HG03521 (cell line): Measurements from ENCODE around the gene C17orf107.
"Not testable (repeated sequence)": the region's sequence is repeated elsewhere in the genome, so short reads cannot be mapped to it uniquely, and the experiment has no call there.

Experiments
- ATAC-seq: cut with Tn5 transposase; IDR thresholded peaks from one replicate; pipeline ENCODE4 v1.9.1; 2021; ENCODE audit warnings: mild to moderate bottlenecking, moderate library complexity; ENCODE audit not compliant: unreplicated experiment

Gene C17orf107

DNA sequence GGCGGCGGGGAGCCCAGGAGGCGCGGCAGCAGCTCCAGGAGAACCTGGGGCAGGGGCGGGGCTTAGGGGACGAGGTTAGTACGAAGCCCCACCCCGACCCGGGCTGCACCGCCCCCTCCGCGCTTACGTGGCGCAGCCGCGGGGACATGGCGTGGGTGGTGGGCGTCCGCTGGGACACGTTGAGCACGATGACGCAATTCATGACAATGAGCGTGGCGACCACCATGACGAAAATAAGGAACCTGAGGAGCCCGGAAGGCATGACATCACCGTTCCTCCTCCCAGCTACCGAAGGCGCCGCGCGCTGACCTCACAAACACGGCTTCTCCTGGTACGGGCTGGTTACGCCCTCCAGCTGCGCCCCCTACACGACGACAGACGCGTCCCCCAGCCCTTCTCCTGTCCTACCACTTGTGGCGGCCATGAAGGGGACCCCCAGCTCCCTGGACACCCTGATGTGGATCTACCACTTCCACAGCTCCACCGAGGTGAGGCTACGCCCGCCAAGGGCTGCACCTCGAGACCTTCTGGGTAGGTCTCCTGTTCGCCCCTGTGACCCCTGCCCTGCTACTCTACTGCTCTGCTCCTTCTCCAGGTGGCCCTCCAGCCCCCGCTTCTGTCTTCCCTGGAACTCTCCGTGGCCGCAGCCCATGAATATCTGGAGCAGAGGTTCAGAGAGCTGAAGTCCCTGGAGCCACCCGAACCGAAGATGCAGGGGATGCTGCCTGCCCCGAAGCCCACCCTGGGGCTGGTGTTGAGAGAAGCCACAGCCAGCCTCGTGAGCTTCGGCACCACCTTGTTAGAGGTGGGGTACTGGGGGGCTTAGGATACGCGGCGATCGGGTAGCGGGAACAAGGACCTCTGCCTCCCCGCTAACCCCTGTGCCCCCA, at the start of gene C17orf107:
C17orf107 (plus strand) TSS at position 196 of the 890 bp plus-strand sequence; CDS start at position 423, 227 bp downstream.
- no peak for ATAC-seq

DNA sequence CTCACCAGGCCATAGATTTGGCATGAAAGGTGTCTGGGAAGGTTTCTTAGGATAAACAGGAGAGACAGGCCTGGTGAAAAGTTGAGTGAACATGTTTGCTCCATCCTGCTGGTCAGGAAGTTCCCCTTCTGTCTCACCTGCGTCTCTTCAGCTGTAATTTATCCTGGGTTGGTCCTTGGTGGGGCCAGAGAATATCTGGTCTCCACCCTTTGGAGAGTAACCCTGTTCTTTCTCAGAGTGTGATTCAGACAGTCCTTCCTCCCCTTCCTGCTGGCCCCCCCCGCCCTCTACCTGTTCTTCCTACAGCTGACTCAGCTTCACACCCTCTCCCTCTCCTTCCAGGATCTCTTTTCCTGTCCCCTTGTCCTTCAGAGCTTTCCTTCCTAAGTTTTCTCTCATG, 49.1 kb upstream of the C17orf107 start:
- ATAC-seq: no peak

DNA sequence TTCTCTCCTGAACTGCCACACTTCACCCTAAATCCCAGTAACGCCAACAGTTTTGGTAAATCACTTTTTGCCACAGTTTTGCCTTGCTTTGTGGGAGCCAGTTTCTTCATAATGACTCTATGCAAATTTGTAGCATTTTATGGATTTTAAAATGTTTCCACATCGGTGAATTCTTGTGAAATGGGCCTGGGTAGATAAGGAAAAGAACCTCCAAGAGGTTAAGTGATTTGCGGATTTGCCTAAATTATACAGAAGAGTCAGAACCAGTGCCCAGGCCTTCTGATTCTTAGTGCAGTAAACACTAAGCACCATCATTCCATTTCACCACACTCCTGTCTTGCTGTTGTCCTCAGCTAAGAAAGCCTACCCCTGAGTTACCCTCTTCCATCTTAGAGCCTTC, 48.3 kb upstream of the C17orf107 start:
- no peak for ATAC-seq

DNA sequence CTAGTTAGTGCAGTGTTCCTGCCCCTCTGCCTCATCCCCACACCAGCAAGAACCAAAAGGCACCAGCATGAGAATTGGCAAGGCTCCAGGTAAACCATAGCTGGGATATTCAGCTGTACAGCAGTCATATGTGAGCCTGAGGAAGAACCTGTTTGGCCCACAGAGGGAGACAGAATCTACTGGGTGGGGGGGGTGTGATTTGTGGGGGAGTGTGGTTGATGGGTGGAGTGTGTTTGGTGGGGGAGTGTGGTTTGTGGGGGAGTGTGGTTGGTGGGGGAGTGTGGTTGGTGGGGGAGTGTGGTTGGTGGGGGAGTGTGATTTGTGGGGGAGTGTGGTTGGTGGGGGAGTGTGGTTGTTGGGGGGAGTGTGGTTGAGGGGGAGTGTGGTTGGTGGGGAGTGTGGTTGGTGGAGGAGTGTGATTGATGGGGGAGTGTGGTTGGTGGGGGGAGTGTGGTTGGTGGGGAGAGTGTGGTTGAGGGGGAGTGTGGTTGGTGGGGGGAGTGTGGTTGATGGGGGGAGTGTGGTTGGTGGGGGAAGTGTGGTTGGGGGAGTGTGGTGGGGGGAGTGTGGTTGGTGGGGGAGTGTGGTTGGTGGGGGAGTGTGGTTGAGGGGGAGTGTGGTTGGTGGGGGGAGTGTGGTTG, 46.6 kb upstream of the C17orf107 start:
- no peak for ATAC-seq

DNA sequence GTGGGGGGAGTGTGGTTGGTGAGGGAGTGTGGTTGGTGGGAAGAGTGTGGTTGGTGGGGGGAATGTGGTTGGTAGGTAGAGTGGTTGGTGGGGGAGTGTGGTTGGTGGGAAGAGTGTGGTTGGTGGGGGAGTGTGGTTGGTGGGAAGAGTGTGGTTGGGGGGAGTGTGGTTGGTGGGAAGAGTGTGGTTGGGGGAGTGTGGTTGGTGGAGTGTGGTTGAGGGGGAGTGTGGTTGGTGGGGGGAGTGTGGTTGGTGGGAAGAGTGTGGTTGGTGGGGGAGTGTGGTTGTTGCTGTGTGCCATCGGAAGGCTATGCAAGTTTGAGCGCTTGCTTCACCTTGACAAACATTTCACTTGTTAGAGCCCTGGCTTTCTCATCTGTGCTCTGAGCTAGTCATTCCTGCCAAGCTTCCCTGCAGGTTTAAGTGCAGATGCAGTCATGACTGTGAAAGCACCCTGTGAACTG, 46.1 kb upstream of the C17orf107 start:
- ATAC-seq: no peak

DNA sequence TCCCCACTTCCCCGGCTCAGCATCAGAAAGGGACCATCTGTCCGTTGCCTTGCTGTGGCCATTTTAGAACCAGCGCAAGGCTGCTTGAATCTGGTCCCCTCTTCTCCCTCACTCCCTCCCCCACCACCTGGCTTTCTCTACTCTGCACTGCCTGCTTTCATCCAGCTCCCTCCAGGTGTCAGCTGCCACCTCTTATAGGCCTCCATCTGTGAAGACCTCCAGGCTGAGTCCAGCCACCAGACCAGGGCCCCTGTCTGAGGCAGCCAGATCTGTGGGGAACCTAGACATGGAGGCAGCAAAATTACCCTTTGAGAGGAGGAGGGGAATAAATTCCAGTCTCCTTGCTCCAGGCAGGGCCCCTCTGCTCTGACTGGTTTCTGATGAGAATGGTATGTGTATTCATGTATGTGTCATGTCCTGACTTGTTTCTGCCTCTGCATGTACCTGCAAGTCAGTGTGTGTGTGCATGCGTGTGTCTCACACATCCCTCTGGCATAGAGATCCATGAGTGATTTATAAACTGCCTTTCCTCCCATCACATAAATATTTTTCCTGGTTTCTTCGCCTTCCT, 45.1 kb upstream of the C17orf107 start:
- no peak for ATAC-seq

DNA sequence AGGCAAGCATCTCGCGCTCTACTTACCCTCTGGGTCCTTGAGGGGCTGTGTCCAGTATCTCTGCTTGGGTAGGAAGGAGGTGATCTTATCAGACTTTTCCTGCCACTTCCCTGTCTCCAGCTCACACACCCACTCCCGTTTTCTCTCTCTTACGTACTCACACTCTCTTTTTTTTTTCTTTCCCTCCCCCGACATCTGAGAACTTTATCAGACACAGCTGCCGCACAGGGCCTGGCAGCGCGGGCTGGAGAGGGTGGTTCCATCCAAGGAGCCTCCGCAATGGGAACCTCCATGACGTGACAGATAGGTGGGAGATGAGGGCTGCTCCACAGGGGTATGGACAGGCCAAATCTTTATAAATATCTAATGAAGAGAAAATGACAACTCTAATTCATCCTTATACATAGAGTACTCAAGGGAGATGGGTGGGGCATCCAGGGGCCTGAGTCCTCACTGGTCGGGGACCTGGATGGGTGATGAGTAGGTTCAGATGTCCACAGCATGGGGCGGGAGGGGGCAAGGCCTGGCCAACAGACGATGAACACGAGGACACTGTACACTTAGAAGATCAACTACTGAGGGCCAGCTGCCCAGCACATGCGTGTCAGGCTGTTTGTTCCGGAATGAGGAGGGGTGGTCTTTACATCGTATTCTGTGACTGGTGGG, 42.9 kb upstream of the C17orf107 start:
- no peak for ATAC-seq

DNA sequence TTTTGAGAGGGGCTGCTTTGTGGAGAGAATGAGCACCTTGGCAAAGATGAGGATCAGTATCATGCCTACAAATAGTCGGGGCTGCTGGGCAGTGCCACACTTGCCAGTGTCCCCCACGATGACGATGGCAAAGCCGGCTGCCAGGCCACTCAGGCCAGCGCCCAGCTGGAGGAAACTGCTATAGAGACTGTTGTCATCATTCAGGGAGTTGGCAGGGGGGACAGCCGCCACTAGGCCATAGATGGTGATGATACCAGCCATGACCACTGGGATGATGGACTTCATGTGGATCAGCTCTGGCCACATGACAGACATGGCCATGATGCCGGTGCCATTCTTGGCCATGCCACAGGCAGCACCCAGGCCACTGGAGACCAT, 42.4 kb upstream of the C17orf107 start:
- no peak for ATAC-seq

DNA sequence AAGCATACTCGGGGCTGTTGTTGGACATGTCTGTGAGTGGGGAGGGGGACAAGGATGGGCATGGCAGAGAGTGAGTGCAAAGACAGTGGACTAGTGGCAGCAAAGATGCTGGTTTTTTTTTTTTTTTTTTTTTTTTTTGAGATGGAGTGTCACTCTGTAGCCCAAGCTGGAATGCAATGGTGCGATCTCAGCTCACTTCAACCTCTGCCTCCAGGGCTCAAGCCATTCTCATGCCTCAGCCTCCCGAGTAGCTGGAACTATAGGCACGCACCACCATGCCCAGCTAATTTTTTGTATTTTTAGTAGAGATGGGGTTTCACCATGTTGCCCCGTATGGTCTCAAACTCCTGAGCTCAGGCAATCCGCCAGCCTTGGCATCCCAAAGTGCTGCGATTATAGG, 42.0 kb upstream of the C17orf107 start:
- not testable (repeated sequence) for ATAC-seq

DNA sequence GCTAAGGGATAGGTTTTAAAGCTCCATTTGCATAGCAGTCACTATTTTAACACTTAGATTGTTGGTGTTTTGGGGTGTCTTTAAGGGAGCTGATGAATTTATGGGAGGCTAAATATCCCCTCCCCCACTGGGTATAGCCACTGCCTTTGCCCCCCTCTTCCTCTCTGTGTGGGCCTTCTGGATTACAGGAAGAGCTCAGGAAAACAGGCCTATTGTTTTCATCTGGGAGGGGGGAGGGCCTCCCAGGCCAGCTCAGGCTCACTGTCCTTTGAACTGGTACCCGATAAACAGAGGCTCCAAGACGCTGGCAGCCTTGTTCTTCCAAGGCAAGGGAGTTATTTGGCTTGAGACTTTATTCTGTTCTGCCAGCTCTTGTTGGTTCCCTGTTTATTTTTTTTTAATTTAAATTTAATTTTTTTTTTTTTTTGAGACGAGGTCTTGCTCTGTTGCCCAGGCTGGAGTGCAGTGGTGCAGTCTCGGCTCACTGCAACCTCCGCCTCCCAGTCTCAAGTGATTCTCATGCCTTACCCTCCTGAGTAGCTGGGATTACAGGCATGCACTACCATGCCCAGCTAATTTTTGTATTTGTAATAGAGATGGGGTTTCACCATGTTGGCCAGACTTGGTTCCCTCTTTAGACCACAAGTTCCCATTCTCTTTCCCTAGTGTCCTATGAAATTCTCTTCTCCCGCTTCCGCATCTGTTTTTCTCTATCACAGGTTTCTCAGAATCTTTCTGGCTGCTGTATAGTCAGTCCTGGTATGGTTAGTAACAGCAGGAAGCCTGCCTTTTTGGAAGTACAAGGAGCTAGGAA, 41.1 kb upstream of the C17orf107 start:
- no peak for ATAC-seq

DNA sequence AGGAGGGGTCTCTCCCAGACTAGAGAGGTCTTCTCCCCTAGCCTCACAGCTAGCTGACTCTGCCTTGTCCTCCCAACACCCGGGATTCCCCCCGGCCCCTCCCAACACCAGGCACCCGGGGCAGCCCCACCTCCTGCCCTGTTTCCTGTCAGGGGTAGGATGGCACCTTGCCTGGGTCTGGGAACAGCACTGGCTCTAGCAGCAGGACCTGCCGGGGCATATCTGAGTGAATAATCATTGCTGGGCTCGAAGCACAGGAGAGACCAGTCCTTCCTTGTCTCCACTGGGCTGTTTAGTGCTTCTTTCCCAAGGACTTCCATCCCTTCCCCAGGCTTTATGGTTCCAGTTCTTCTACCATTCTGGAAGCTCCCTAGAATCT, 40.5 kb upstream of the C17orf107 start:
- ATAC-seq: no peak

DNA sequence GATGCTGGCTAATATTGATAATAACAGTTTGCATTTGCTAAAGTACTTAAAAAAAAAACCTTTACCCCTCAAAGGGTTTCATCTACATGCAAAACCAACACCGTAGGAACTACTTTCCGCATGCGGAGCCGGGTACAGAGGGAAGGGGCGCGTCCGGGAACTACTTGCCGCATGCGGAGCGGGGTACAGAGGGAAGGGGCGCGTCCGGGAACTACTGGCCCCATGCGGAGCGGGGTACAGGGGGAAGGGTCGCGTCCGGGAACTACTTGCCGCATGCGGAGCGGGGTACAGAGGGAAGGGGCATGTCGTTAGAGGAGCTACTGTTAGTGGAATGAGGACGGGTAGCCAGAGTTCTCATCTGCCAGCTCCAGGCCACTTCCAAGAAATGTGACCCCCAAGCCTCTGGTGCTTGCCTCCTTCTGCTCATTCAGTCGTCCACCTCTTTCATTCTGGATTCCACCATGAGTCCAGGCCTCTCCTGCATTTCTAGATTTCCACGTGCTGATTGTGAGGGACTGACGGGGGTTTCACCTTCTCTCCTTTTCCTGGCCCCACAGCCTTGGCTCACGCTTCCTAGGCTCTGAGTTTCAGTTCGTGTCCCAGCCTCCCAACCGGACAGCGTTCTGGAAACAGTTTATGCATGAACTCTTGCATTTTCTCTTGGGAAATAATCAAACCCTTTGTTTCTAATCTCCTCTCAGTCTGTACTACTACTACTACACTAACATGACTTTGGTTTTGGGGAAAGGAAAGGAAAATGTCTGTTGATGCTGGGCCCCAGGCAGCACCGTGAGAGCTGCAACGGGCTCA, 39.3 kb upstream of the C17orf107 start:
- no peak for ATAC-seq

DNA sequence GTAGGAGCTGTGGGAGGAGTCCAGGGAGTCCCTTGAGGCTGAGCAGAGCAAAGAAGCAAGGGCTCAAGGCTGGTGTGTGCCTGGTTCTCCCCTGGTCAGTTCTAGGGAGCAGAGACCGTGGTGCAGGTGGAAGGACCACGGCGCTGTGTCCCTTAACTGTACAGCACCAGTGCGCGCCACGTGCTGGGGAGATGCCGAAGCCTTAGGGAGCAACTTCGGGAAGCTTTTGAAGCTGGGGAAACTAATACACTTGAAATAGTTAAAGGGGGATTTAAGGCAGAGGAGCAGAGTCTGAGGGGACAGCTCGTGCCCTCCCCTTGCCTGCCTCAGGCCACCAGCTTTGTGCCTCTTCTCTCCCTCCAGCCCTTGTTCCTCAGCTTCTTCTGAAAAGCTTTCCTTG, 38.7 kb upstream of the C17orf107 start:
- no peak for ATAC-seq

DNA sequence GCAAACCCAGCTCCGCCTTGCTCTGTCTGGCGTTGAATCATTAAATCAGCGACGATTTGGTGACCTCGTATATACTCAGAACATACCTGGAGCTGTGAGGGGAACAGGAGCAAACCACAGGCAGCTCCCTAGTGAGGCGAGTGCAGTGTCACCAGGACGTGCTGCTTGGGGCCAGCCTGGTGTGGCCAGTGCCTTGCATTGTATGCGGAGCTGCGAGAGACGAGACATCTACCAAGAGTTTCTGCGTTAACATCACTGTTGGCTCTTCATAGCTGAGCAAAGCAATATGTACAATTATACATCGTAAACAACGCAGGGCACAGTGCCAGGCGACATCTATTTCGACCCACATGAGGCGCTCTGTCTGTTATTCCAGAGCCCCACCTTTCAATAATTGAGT, 38.3 kb upstream of the C17orf107 start:
- no peak for ATAC-seq

DNA sequence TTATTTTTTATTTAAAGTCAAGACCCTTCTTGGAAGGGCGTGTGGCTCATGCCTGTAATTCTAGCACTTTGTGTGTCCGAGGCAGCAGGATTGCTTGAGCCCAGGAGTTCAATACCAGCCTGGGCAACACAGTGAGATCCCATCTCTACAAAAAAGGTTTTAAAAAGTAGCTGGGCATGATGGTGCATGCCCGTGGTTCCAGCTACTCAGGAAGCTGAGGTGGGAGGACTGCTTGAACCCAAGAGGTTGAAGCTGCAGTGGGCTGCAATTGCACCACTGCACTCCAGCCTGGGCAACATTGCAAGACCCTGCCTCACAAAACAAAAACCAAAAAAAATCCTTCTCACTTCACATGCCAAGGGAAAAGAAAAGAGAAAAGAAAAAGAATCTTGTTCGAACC, 36.6 kb upstream of the C17orf107 start:
- ATAC-seq: no peak

DNA sequence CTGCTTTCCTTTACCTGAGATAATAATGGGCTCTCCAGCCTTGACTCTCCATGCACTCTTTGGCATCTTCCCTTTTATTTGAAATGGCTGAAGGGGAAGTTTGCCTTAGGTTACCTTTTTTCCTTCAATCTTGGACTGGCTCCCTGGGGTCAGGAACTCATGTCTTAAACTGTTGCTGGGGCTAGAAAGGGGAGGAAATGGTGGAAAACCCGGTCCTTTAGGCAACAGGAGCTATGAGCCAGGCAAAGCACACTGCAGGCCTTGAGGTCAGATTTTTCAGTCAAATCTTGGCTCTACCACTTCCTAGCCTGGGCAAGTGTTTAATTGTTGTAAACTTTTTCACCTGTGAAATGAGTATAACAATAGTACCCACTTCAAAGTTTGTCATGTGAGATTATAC, 36.0 kb upstream of the C17orf107 start:
- ATAC-seq: no peak

DNA sequence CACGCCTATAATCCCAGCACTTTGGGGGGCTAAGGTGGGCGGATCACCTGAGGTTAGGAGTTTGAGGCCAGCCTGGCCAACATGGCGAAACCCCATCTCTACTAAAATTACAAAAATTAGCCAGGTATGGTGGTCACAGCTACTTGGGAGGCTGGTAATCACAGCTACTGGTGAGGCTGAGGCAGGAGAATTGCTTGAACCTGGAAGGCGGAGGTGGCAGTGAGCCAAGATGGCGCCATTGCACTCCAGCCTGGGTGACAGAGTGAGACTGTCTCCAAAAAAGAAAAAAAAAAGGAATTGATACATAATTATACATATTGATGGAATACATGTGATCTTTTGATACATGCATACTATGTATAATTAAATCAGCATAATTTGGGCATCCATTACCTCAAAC, 31.8 kb upstream of the C17orf107 start:
- ATAC-seq: not testable (repeated sequence)

DNA sequence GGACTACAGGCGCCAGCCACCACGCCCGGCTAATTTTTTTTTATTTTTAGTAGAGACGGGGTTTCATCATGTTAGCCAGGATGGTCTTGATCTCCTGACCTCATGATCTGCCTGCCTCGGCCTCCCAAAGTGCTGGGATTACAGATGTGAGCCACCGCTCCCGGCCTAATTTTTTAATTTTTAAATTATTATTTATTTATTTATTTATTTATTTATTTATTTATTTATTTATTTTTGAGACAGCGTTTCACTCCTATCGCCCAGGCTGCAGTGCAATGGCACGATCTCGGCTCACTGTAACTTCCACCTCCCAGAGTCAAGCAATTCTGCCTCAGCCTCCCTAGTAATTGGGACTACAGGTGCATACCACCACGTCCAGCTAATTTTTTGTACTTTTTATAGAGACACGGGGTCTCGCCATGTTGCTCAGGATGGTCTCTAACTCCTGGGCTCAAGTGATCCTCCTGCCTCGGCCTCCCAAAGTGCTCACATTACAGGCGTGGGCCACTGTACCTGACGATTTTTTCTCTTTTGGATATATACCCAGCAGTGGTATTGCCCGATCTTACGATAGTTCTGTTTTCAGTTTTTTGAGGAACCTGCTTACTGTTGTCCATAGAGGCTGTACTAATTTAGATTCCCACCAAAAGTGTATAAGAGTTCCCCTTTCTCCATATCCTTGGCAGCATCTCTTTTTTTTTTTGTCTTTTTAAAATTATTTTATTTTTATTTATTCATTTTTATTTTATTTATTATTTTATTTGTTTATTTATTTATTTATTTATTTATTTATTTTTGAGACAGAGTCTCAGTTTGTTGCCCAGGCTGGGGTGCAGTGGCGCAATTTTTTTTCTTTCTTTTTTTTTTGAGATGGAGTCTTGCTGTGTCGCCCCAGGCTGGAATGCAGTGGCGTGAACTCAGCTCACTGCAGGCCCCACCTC, 30.0 kb upstream of the C17orf107 start:
- ATAC-seq: not testable (repeated sequence)

DNA sequence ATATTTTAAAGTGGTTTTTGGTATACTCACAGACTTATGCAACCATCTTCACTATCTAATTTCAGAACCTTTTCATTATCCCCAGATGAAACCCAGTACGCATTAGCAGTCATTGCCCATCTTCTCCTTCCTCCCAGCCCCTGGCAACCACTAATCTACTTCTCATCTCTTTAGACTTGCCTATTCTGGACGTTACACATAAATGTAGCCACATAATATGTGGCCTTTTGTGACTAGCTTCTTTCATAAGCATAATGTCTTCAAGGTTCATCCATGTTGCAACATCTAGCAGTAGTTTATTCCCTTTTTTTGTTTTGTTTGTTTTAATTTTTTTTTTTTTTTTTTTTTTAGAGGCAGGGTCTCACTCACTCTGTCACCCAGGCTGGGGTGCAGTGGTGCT, 28.5 kb upstream of the C17orf107 start:
- no peak for ATAC-seq
